ENCODE results near the gene DNAJB8.

Gene DNAJB8

DNA sequence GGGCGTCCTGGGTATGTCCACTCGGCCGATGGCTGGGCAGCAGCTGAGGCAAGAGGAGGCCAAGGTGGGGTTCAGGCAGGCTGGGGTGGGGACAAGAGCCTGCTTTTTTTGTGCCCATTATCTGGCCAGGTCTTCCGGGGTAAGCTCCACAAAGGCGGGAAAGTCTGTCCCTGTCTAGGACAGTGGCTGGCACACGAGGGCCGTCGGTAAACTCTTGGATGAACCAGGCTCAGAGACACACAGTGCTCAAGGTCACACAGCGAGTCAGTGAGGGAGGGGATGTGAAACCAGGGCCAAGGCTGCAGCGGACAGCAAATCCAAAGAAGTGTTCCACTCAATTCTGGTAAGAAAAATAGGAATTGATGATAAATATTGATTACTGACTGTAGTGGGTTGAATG lies 2.9 kb downstream of the DNAJB8 start:
- DNase-seq (ENCODE audit: low spot score) = no peak

- DNase-seq (ENCODE audit: low spot score) = no peak
These were observed 3.3 kb downstream of the DNAJB8 start for GRCh38 chr3:128463354-128463753.

DNA sequence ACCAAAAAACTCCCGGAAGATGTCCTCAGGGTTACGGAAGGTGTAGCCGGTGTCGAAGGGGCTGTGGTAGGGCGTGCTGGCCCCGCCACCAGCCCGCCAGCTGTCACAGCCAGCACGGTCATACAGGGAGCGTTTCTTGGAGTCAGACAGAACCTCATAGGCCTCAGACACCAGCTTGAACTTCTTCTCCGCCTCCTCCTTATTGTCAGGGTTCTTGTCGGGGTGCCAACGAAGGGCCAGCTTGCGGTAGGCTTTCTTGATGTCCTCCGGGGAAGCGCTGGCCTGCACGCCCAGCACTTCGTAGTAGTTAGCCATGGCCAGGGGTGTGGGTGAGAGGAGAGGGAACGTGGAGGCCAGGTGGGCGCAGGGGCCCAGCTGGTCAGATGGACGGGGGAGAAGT lies 3.8 kb downstream of the DNAJB8 start:
- no peak for DNase-seq (ENCODE audit: low spot score)

DNA sequence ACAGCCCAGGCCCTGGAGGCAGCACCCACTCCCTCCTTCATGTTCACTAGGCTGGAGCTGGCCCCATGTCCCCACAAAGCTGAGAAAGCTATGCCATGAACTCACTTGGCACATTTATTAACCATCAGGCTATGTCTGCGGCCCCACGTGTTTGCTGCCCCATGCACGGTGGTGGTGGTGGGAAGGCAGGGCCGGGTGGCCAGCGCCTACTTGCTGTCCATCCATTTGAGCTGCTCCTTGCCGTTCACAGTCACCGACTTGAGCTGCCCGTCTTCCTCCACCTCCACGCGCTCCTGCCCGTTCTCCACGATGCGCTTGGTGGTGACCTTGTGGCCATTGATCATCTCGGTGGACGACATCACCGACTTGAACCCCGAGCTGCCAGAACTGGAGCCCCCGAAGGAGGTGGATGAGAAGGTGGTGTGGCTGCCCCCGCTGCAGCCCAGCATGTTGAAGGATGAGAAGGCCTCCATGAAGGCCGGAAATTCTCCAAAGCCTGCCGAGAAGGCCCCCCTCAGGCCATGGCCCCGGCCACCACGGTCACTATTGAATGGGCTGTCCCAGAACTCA lies 4.3 kb downstream of the DNAJB8 start:
- no peak for DNase-seq (ENCODE audit: low spot score)

DNA sequence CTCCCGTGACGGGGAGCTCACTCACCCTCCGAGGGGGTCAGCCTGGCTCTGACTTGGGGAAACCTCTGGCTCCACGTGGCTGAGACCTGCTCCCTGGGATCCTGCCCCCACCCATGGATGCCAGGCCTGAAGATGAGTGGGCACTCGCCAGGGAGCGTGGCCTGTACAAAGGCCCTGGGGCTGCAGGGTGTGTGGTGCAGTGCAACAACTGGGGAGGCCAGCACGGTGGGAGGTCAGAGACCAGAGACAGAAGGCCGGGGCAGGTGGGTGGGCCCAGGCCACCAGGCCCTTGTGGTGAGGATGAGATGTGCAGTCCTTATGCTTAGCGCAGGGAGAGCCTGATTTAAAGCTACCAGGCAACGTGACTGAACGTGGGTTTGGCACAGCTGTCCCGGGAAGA lies 5.0 kb downstream of the DNAJB8 start:
- DNase-seq (ENCODE audit: low spot score) = no peak

DNA sequence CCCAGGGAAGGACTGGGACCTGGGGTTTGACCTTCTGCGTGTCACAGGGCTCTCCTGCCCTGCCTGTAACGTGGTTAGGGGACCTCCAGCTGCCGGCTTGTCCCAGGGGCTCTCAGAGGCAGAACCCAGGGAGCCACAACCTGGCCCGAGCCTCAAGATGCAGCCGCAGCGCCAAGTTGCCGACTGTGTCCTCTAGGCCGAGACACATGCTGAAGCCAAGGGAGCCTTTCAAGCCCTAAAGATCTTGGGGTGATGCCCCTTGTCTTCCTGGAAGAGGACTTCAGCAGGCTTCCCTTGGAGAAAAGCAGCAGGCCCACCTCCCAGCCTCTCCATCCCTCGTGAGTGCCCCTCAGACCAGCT lies 7.2 kb downstream of the DNAJB8 start:
- no peak for DNase-seq (ENCODE audit: low spot score)

DNA sequence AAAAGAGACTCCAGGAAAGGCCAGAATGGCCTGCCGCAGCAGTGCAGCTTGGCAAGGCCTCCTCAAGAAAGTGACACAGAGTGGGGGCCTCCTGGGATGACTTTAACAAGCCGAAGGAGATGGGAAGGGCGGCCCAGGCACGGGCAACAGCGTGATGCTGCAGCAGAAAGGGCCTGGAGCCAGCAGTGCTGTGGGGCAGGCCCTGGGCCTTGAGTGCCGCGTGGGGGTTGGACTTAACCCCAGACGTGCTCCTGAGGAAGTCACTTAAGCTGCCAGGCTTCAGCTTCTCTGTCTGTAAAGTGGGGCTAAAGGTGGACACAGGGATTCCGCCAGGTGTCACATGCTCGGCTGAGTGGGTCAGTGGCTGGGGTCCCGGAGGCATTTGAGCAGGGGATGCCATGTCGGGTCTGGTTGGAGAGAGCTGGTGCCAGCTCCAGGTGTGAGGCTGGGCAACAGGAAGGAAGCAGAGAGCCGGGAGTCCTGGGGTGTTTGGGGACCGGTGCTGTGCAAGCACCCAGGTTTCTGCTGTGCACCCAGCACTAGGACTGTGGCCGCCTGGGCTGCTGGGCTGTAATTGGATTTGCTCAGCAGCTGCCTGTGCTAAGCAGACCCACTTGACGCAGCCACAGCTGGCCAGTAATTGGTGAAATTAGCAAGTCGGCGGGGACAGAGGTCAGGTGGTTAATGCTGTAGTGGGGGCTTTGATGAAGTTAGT lies 7.8 kb downstream of the DNAJB8 start:
- DNase-seq (ENCODE audit: low spot score) = no peak

GRCh38 chr3:128457937-128458336 lies 8.8 kb downstream of the DNAJB8 start:
- no peak for DNase-seq (ENCODE audit: low spot score)

GRCh38 chr3:128456776-128457715 lies 9.6 kb downstream of the DNAJB8 start:
- no peak for DNase-seq (ENCODE audit: low spot score)

DNA sequence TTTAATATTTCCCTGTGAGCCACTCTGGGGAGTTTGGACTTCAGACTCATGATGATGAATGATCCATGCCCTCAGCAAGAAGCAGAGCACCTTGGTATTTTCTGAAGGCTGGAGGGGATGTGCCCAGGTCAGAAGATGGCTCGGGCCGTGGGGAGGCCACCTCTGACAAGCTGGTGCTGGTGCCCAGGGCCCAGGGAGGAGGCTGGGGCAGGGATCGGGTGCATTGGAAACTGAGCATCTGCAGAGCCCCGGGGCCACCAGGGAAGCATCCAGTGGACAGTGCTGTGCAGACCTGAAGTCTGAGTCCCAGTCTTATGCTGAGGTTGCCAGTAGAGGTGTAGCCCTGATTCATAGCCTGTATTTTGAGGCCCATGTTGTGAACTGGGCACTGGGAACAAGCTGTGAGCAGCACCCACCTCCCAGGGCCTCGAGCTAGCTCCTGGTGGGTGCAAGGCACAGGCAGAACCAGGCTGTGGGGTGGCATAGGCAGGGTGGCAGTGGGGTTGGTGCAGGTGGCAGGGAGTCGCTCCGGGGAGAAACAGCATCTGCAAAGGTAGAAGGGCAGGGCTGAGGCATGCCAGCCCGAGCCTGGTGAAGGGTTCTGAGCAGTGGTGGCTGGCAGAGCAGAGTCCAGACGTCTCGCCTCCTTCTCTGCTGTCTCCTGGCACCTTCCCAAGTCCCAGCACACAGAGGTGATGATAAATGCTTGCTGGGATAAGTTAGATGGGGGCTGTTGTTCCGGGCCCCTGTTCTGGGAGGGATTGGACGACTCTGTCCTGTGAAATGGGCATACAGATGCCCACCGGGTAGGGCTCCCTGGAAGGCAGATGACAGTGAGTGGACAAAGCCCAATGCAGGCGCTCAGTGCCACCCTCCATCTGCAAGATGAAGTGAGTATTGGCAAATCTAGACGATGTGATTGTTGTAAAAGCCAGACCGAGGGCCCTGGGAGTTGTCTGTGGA lies 10.6 kb downstream of the DNAJB8 start:
- DNase-seq (ENCODE audit: low spot score) = no peak

- no peak for DNase-seq (ENCODE audit: low spot score)
These were observed 11.6 kb downstream of the DNAJB8 start for GRCh38 chr3:128455116-128455515.

- DNase-seq (ENCODE audit: low spot score) = no peak
These were observed 12.4 kb downstream of the DNAJB8 start for GRCh38 chr3:128454310-128454618.

GRCh38 chr3:128453501-128454309 lies 13.0 kb downstream of the DNAJB8 start:
- no peak for DNase-seq (ENCODE audit: low spot score)

- no peak for DNase-seq (ENCODE audit: low spot score)
These were observed 13.9 kb downstream of the DNAJB8 start for GRCh38 chr3:128452678-128453275.

- no peak for DNase-seq (ENCODE audit: low spot score)
These were observed 14.6 kb downstream of the DNAJB8 start for GRCh38 chr3:128452120-128452519.

GRCh38 chr3:128449111-128449638 lies 17.5 kb downstream of the DNAJB8 start:
- DNase-seq (ENCODE audit: low spot score) = no peak

DNA sequence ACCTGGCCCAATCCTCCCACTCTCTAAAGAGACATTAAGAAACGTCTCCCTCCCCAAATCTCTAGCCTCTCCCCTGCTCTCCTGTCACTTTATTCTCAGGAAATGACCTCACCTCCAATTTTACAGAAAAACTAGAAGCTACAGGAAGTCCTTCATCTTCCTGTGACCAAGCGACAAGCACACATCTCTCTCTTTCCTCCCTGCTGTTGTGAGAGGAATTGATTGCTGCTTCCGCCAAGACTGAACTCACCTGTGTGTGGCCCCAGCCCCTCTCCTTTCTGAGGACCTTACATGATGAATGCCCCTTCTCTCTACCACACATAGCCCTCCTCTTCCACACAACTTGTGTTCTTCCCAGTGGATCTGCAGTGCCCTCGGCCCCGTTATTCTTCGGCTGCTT lies 18.2 kb downstream of the DNAJB8 start:
- peak; percentile 69 for DNase-seq (ENCODE audit: low spot score)

GRCh38 chr3:128447561-128448013 lies 19.1 kb downstream of the DNAJB8 start:
- peak; percentile 85 for DNase-seq (ENCODE audit: low spot score)

DNA sequence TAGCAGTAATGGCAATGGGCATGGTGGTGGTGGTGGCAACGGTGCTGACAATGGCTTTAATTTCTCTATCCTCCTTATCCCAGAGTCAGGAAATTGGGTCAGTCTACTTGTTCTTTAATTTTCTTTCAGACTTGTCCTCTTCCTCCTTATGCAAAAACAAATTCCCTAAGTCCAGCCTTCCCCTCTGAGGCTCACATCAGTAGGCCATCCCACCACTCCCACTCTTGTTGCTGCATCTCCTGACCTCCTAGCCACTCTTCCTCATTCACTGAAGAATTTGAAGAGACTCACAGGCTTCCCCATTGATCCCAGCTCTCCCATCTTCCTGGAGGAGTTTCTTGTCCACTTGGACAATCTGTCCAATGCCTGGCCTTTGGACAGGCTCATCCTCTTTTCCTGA lies 19.9 kb downstream of the DNAJB8 start:
- no peak for DNase-seq (ENCODE audit: low spot score)

- no peak for DNase-seq (ENCODE audit: low spot score)
These were observed 21.3 kb downstream of the DNAJB8 start for GRCh38 chr3:128445357-128445756.

Data from activated CD4-positive, alpha-beta T cell treated with anti-CD3 and anti-CD28 coated beads, Interleukin-2, Interleukin-4, amounts not matched to agents 100 ng/mL and 50 ng/mL, durations not matched to agents 16 hours and 8 hours (primary cell).